Measurements from ENCODE around the gene STRA8. TPM values are rescaled to one million over a fixed set of nuclear protein-coding genes. Genes with fewer than 3 reads are reported as not detected.

The STRA8 gene
- polyA plus RNA-seq, 3 donors = not detected

GRCh38 chr7:135281363-135281949 is 47.8 kb downstream of the STRA8 start:
- 2 to 4% (median 3%) methylated on average over 7 of the region's 7 CpGs for WGBS, 3 donors
- H3K27ac ChIP-seq (ENCODE audit: low read depth, low read length) = no peak overlapping the region

GRCh38 chr7:135282561-135283254 is 49.1 kb downstream of the STRA8 start:
- 75 to 91% (median 77%) methylated on average over 10 of the region's 10 CpGs for WGBS, 3 donors
- no peak overlapping the region for H3K27ac ChIP-seq (ENCODE audit: low read depth, low read length)

GRCh38 chr7:135283959-135284638 is 50.5 kb downstream of the STRA8 start:
- H3K27ac ChIP-seq (ENCODE audit: low read depth, low read length) = no peak overlapping the region
- 86 to 90% (median 89%) methylated on average over 4 of the region's 4 CpGs for WGBS, 3 donors

- WGBS, 3 donors = 75 to 81% (median 78%) methylated on average over 5 of the region's 5 CpGs
These were observed 52.1 kb downstream of the STRA8 start for GRCh38 chr7:135285547-135286233.

GRCh38 chr7:135286876-135287275 is 53.2 kb downstream of the STRA8 start:
- WGBS, 3 donors = 89 to 95% (median 89%) methylated on average over 4 of the region's 4 CpGs
- no peak overlapping the region for H3K27ac ChIP-seq (ENCODE audit: low read depth, low read length)

More at GRCh38 chr7:135285547-135286233, 52.1 kb downstream of the STRA8 start:
- H3K27ac ChIP-seq (ENCODE audit: low read depth, low read length) = no peak overlapping the region

GRCh38 chr7:135290594-135290993 is 57.0 kb downstream of the STRA8 start:
- 85 to 91% (median 91%) methylated on average over 7 of the region's 7 CpGs for WGBS, 3 donors
- H3K27ac ChIP-seq (ENCODE audit: low read depth, low read length) = no peak overlapping the region

GRCh38 chr7:135291809-135292253 is 58.2 kb downstream of the STRA8 start:
- 76 to 81% (median 79%) methylated on average over 8 of the region's 8 CpGs for WGBS, 3 donors
- no peak overlapping the region for H3K27ac ChIP-seq (ENCODE audit: low read depth, low read length)

- 74 to 81% (median 78%) methylated on average over 6 of the region's 6 CpGs for WGBS, 3 donors
These were observed 65.6 kb downstream of the STRA8 start for GRCh38 chr7:135299235-135299634.

GRCh38 chr7:135300913-135301765 is 67.5 kb downstream of the STRA8 start:
- WGBS, 3 donors = 76 to 83% (median 82%) methylated on average over 3 of the region's 3 CpGs
- no peak overlapping the region for H3K27ac ChIP-seq (ENCODE audit: low read depth, low read length)

More at GRCh38 chr7:135299235-135299634, 65.6 kb downstream of the STRA8 start:
- no peak overlapping the region for H3K27ac ChIP-seq (ENCODE audit: low read depth, low read length)

Other genes starting within 250 kb of the STRA8 start
- gene AGBL3, start 247.3 kb upstream of the STRA8 start, polyA plus RNA-seq = 1 to 10 TPM in 2 of 3 donors, under 1 TPM in 1; 0.90 to 1.1 (median 1.1) TPM
- 10 to 100 TPM in 2 of 3 donors, 1 to 10 TPM in 1; 6.2 to 26.2 (median 14.7) TPM for gene TMEM140, start 85.8 kb upstream of the STRA8 start, polyA plus RNA-seq
- 10 to 100 TPM; 16.4 to 27.6 (median 26.3) TPM for gene CYREN, start 63.1 kb upstream of the STRA8 start, polyA plus RNA-seq
- gene WDR91, start 22.3 kb upstream of the STRA8 start, polyA plus RNA-seq = 10 to 100 TPM in 1 of 3 donors, 1 to 10 TPM in 2; 7.3 to 18.4 (median 7.9) TPM

All from adipose tissue (tissue), 3 donors.